ENCODE data around the gene SH3TC1.

SH3TC1 gene

GRCh38 chr4:8174970-8175369 lies 24.1 kb upstream of the SH3TC1 start:
- no peak overlapping the region for H3K4me3 ChIP-seq
- H3K9ac ChIP-seq (ENCODE audit: insufficient read length) = no peak overlapping the region
- TF ChIP-seq EZH2 (IDR thresholded peaks at IDR 0.05) (no peak), POLR2AphosphoS5 (IDR thresholded peaks at IDR 0.05; ENCODE audit: borderline replicate concordance, low read depth, low read length) (no peak), FOXP2 (optimal IDR thresholded peaks at IDR 0.05; ENCODE audit: control extremely low read depth, extremely low read length, insufficient read depth) (no peak)
- H3K9me3 ChIP-seq (ENCODE audit: low read depth, low read length) = no peaks in the 10 kb centered on the region
- DNase-seq (ENCODE audit: low read depth, low spot score) = no peak
- H3K36me3 ChIP-seq (ENCODE audit: insufficient read depth, low read length) = no peaks in the 10 kb centered on the region
- no peak overlapping the region for H3K27ac ChIP-seq

GRCh38 chr4:8175686-8176085 lies 23.4 kb upstream of the SH3TC1 start:
- Histone ChIP-seq H3K4me3 (no peak overlapping the region), H3K27ac (no peak overlapping the region), H3K9me3 (ENCODE audit: low read depth, low read length) (no peaks in the 10 kb centered on the region), H3K36me3 (ENCODE audit: insufficient read depth, low read length) (no peaks in the 10 kb centered on the region), H3K9ac (ENCODE audit: insufficient read length) (no peak overlapping the region)
- TF ChIP-seq POLR2AphosphoS5 (IDR thresholded peaks at IDR 0.05; ENCODE audit: borderline replicate concordance, low read depth, low read length) (no peak), FOXP2 (optimal IDR thresholded peaks at IDR 0.05; ENCODE audit: control extremely low read depth, extremely low read length, insufficient read depth) (no peak), EZH2 (IDR thresholded peaks at IDR 0.05) (no peak)
- no peak for DNase-seq (ENCODE audit: low read depth, low spot score)

- Histone ChIP-seq H3K36me3 (ENCODE audit: insufficient read depth, low read length) (no peaks in the 10 kb centered on the region), H3K9me3 (ENCODE audit: low read depth, low read length) (no peaks in the 10 kb centered on the region), H3K9ac (ENCODE audit: insufficient read length) (no peak overlapping the region), H3K27ac (no peak overlapping the region), H3K4me3 (no peak overlapping the region)
- TF ChIP-seq POLR2AphosphoS5 (IDR thresholded peaks at IDR 0.05; ENCODE audit: borderline replicate concordance, low read depth, low read length) (no peak), FOXP2 (optimal IDR thresholded peaks at IDR 0.05; ENCODE audit: control extremely low read depth, extremely low read length, insufficient read depth) (no peak), EZH2 (IDR thresholded peaks at IDR 0.05) (no peak)
- DNase-seq (ENCODE audit: low read depth, low spot score) = no peak
These were observed 22.3 kb upstream of the SH3TC1 start for GRCh38 chr4:8176547-8177399.

GRCh38 chr4:8177552-8177951 lies 21.5 kb upstream of the SH3TC1 start:
- H3K9ac ChIP-seq (ENCODE audit: insufficient read length) = no peak overlapping the region
- no peaks in the 10 kb centered on the region for H3K36me3 ChIP-seq (ENCODE audit: insufficient read depth, low read length)
- DNase-seq (ENCODE audit: low read depth, low spot score) = no peak
- no peak for TF ChIP-seq FOXP2 (optimal IDR thresholded peaks at IDR 0.05; ENCODE audit: control extremely low read depth, extremely low read length, insufficient read depth)
- H3K27ac ChIP-seq = no peak overlapping the region
- no peaks in the 10 kb centered on the region for H3K9me3 ChIP-seq (ENCODE audit: low read depth, low read length)
- no peak overlapping the region for H3K4me3 ChIP-seq

GRCh38 chr4:8177956-8178355 lies 21.1 kb upstream of the SH3TC1 start:
- H3K9ac ChIP-seq (ENCODE audit: insufficient read length) = no peak overlapping the region

GRCh38 chr4:8179074-8179473 lies 20.0 kb upstream of the SH3TC1 start:
- H3K36me3 ChIP-seq (ENCODE audit: insufficient read depth, low read length) = no peaks in the 10 kb centered on the region

More at GRCh38 chr4:8177956-8178355, 21.1 kb upstream of the SH3TC1 start:
- H3K27ac ChIP-seq = no peak overlapping the region
- no peaks in the 10 kb centered on the region for H3K36me3 ChIP-seq (ENCODE audit: insufficient read depth, low read length)
- no peaks in the 10 kb centered on the region for H3K9me3 ChIP-seq (ENCODE audit: low read depth, low read length)
- H3K4me3 ChIP-seq = no peak overlapping the region
- no peak for DNase-seq (ENCODE audit: low read depth, low spot score)
- TF ChIP-seq EZH2 (IDR thresholded peaks at IDR 0.05) = no peak

GRCh38 chr4:8179771-8180170 lies 19.3 kb upstream of the SH3TC1 start:
- no peak overlapping the region for H3K4me3 ChIP-seq
- no peak for DNase-seq (ENCODE audit: low read depth, low spot score)

More at GRCh38 chr4:8179074-8179473, 20.0 kb upstream of the SH3TC1 start:
- TF ChIP-seq FOXP2 (optimal IDR thresholded peaks at IDR 0.05; ENCODE audit: control extremely low read depth, extremely low read length, insufficient read depth) = no peak
- TF ChIP-seq EZH2 (IDR thresholded peaks at IDR 0.05) = no peak
- no peak for TF ChIP-seq POLR2AphosphoS5 (IDR thresholded peaks at IDR 0.05; ENCODE audit: borderline replicate concordance, low read depth, low read length)
- Histone ChIP-seq H3K9me3 (ENCODE audit: low read depth, low read length) (no peaks in the 10 kb centered on the region), H3K9ac (ENCODE audit: insufficient read length) (no peak overlapping the region), H3K4me3 (no peak overlapping the region), H3K27ac (no peak overlapping the region)
- DNase-seq (ENCODE audit: low read depth, low spot score) = no peak

GRCh38 chr4:8180310-8181093 lies 18.6 kb upstream of the SH3TC1 start:
- TF ChIP-seq FOXP2 (optimal IDR thresholded peaks at IDR 0.05; ENCODE audit: control extremely low read depth, extremely low read length, insufficient read depth) (no peak), POLR2AphosphoS5 (IDR thresholded peaks at IDR 0.05; ENCODE audit: borderline replicate concordance, low read depth, low read length) (no peak), EZH2 (IDR thresholded peaks at IDR 0.05) (no peak)
- Histone ChIP-seq H3K36me3 (ENCODE audit: insufficient read depth, low read length) (no peaks in the 10 kb centered on the region), H3K9me3 (ENCODE audit: low read depth, low read length) (no peaks in the 10 kb centered on the region), H3K27ac (no peak overlapping the region), H3K9ac (ENCODE audit: insufficient read length) (no peak overlapping the region), H3K4me3 (no peak overlapping the region)
- no peak for DNase-seq (ENCODE audit: low read depth, low spot score)

More at GRCh38 chr4:8179771-8180170, 19.3 kb upstream of the SH3TC1 start:
- Histone ChIP-seq H3K9me3 (ENCODE audit: low read depth, low read length) (no peaks in the 10 kb centered on the region), H3K36me3 (ENCODE audit: insufficient read depth, low read length) (no peaks in the 10 kb centered on the region), H3K9ac (ENCODE audit: insufficient read length) (no peak overlapping the region), H3K27ac (no peak overlapping the region)
- TF ChIP-seq FOXP2 (optimal IDR thresholded peaks at IDR 0.05; ENCODE audit: control extremely low read depth, extremely low read length, insufficient read depth) = no peak
- no peak for TF ChIP-seq POLR2AphosphoS5 (IDR thresholded peaks at IDR 0.05; ENCODE audit: borderline replicate concordance, low read depth, low read length)
- no peak for TF ChIP-seq EZH2 (IDR thresholded peaks at IDR 0.05)
